Type B pancreatic cell (in vitro differentiated cells): ENCODE results near the gene AFF3. TPM values are rescaled to one million over a fixed set of nuclear protein-coding genes. Genes with fewer than 3 reads are reported as not detected.

ENCODE experiments used
- DNase-seq: peaks from one replicate; pipeline ENCODE4 v3.0.0; 2021; ENCODE audit warnings: mixed read lengths; ENCODE audit not compliant: unreplicated experiment; ENCODE audit errors: extremely low spot score
- H3K27ac Mint-ChIP-seq: 2 replicates; pipeline ENCODE4 v1.8.0; 2021; ENCODE audit warnings: mild to moderate bottlenecking, mixed read lengths
- H3K27me3 Mint-ChIP-seq: 2 replicates; pipeline ENCODE4 v1.8.0; 2021; ENCODE audit warnings: mixed read lengths
- H3K36me3 Mint-ChIP-seq: 2 replicates; pipeline ENCODE4 v1.8.0; 2021; ENCODE audit warnings: mixed read lengths
- H3K4me1 Mint-ChIP-seq: one replicate; pipeline ENCODE4 v1.8.0; 2021; ENCODE audit warnings: mixed read lengths; ENCODE audit not compliant: unreplicated experiment
- H3K4me3 Mint-ChIP-seq: 2 replicates; pipeline ENCODE4 v1.8.0; 2021; ENCODE audit warnings: mild to moderate bottlenecking, mixed read lengths
- H3K9me3 Mint-ChIP-seq: 2 replicates; pipeline ENCODE4 v1.8.0; 2021; ENCODE audit warnings: mixed read lengths
- CTCF ChIP-seq: fragments of 200-600 bp; sonication (generic); conservative IDR thresholded peaks from 2 replicates; pipeline ENCODE4 v1.5.0; 2021; ENCODE audit warnings: antibody characterized with exemption, mild to moderate bottlenecking
- total RNA-seq: library from RNA; stranded (reverse); gene quantifications from 2 replicates; pipeline ENCODE4 v1.2.1, GENCODE V29; 2021; ENCODE audit warnings: low replicate concordance

AFF3 gene
- total RNA-seq, 1 donor from 2014 or later, result 29.2 TPM

- TF ChIP-seq CTCF, result no peak
- peaks cover 21% of the 10 kb centered on the region for H3K4me1 Mint-ChIP-seq
- H3K27me3 Mint-ChIP-seq, result no peaks in the 10 kb centered on the region
- peaks cover 4% of the 10 kb centered on the region for H3K36me3 Mint-ChIP-seq
- peaks cover 6% of the 10 kb centered on the region for H3K9me3 Mint-ChIP-seq
- H3K4me3 Mint-ChIP-seq, result no peak overlapping the region
- DNase-seq, result no peak
- H3K27ac Mint-ChIP-seq, result peak overlapping the region; percentile 26
Measured at GRCh38 chr2:99611034-99611433, 531.4 kb downstream of the AFF3 start.

- Mint-ChIP-seq H3K27me3 (no peaks in the 10 kb centered on the region), H3K9me3 (peaks cover 6% of the 10 kb centered on the region), H3K36me3 (peaks cover 4% of the 10 kb centered on the region), H3K4me1 (peaks cover 21% of the 10 kb centered on the region), H3K27ac (peak overlapping the region; percentile 85), H3K4me3 (peak overlapping the region; percentile 4)
- TF ChIP-seq CTCF, result no peak
- no peak for DNase-seq
Measured at GRCh38 chr2:99609851-99610381, 532.5 kb downstream of the AFF3 start.

- H3K27me3 Mint-ChIP-seq, result peaks cover 4% of the 10 kb centered on the region
- H3K4me1 Mint-ChIP-seq, result peaks cover 21% of the 10 kb centered on the region
- no peak for TF ChIP-seq CTCF
- H3K27ac Mint-ChIP-seq, result no peak overlapping the region
- DNase-seq, result no peak
- H3K9me3 Mint-ChIP-seq, result peaks cover 6% of the 10 kb centered on the region
- no peak overlapping the region for H3K4me3 Mint-ChIP-seq
- H3K36me3 Mint-ChIP-seq, result peaks cover 4% of the 10 kb centered on the region
Measured at GRCh38 chr2:99608861-99609260, 533.5 kb downstream of the AFF3 start.

GRCh38 chr2:99607861-99608491, 534.4 kb downstream of the AFF3 start:
- DNase-seq, result no peak
- Mint-ChIP-seq H3K4me1 (peaks cover 21% of the 10 kb centered on the region), H3K4me3 (no peak overlapping the region), H3K9me3 (peaks cover 6% of the 10 kb centered on the region), H3K27ac (no peak overlapping the region), H3K36me3 (peaks cover 4% of the 10 kb centered on the region), H3K27me3 (peaks cover 5% of the 10 kb centered on the region)
- no peak for TF ChIP-seq CTCF

GRCh38 chr2:99607454-99607853, 534.9 kb downstream of the AFF3 start:
- Mint-ChIP-seq H3K27me3 (peaks cover 5% of the 10 kb centered on the region), H3K27ac (no peak overlapping the region), H3K4me1 (peaks cover 21% of the 10 kb centered on the region), H3K4me3 (no peak overlapping the region), H3K9me3 (peaks cover 6% of the 10 kb centered on the region), H3K36me3 (peaks cover 4% of the 10 kb centered on the region)
- no peak for TF ChIP-seq CTCF
- no peak for DNase-seq
